HCT116 (cell line): ENCODE results near the gene DRAXIN. TPM values are rescaled to one million over a fixed set of nuclear protein-coding genes. Genes with fewer than 3 reads are reported as not detected.
A peak's percentile ranks its signal among the peaks of the same experiment; 100 is the strongest.

Experiments used
- ATAC-seq: fragments of 200-7000 bp; cut with Tn5 transposase; 2 replicates; pipeline ENCODE4 v1.9.1; 2020; ENCODE audit warnings: mild to moderate bottlenecking, moderate library complexity
- BruUV-seq: library from RNA; stranded (reverse); fragments of 400-500 nt; replicated peaks from 2 replicates; lab custom pipeline; 2021; lab: Mats Ljungman, UMichigan
- CTCF ChIA-PET: fragments of 300-600 bp; sonication (Branson Sonifier 250); formaldehyde crosslinking; loops from one replicate; lab custom pipeline; 2021; ENCODE audit warnings: antibody characterized with exemption; lab: Charles Lee
- POLR2A ChIA-PET: fragments of 300-600, 350-600 bp; sonication (Branson Sonifier 250); formaldehyde crosslinking; loops from one replicate; lab custom pipeline; 2021; ENCODE audit warnings: antibody characterized with exemption; lab: Charles Lee
- RAD21 ChIA-PET, 2 experiments: fragments of 300-600 bp; sonication (Branson Sonifier 250); formaldehyde crosslinking; loops; one replicate each; lab custom pipeline; 2023; ENCODE audit warnings: low total read pairs in 2 of 2; ENCODE audit not compliant: uncharacterized antibody in 2 of 2, unreplicated experiment in 2 of 2, low non-redundant PET in 1 of 2; lab: Charles Lee
- DNase-seq: peaks from one replicate; pipeline ENCODE4 v3.0.0-alpha.2; 2010; ENCODE audit warnings: low read depth, low spot score
- H2AFZ ChIP-seq: fragments of 200-600 bp; shearing (Covaris generic), sonication (generic); 2 replicates; pipeline ENCODE4 v1.6.1; 2017; ENCODE audit warnings: low read depth, mixed run types, mixed read lengths, antibody characterized with exemption, low read length; ENCODE audit not compliant: poor library complexity, severe bottlenecking
- H3K27ac ChIP-seq: 2 replicates; pipeline ENCODE4 v1.5.1; 2012; ENCODE audit warnings: low read depth, low read length
- H3K27me3 ChIP-seq: fragments of 200-600 bp; sonication (generic); 2 replicates; pipeline ENCODE4 v1.6.1; 2016; ENCODE audit warnings: mixed run types, low read length, mixed read lengths; ENCODE audit not compliant: insufficient read depth
- H3K36me3 ChIP-seq, 2 experiments: fragments of 200-500 bp in 1 of 2; fragments of 200-600 bp in 1 of 2; sonication (Bioruptor generic) in 1 of 2; sonication (generic) in 1 of 2; 2 replicates each; pipeline versions ENCODE4 v1.5.1 to v1.6.1; 2014 to 2016; ENCODE audit warnings: low read length in 2 of 2, inconsistent platforms in 1 of 2, mixed read lengths in 1 of 2, mixed run types in 1 of 2; ENCODE audit not compliant: insufficient read depth in 2 of 2, control insufficient read depth in 1 of 2
- H3K4me1 ChIP-seq, 2 experiments: fragments of 200-600 bp in 1 of 2; sonication (generic) in 1 of 2; 2 replicates each; pipeline versions ENCODE4 v1.5.1 to v1.6.1; 2012 to 2017; ENCODE audit warnings: low read length in 2 of 2, inconsistent platforms in 1 of 2, mild to moderate bottlenecking in 1 of 2, mixed read lengths in 1 of 2, mixed run types in 1 of 2, moderate library complexity in 1 of 2; ENCODE audit not compliant: insufficient read depth in 2 of 2, control insufficient read depth in 1 of 2
- H3K4me2 ChIP-seq: fragments of 200-600 bp; sonication (generic); 2 replicates; pipeline ENCODE4 v1.6.1; 2017; ENCODE audit warnings: mixed run types, low read length, mixed read lengths
- H3K4me3 ChIP-seq, 2 experiments: fragments of 200-600 bp in 1 of 2; sonication (generic) in 1 of 2; replicated peaks in 1 of 2; 2 replicates each; pipeline ENCODE4 v1.5.1; 2011 to 2016; ENCODE audit warnings: low read length in 2 of 2, control low read depth in 1 of 2, low read depth in 1 of 2, mild to moderate bottlenecking in 1 of 2, mixed read lengths in 1 of 2, mixed run types in 1 of 2
- H3K79me2 ChIP-seq: fragments of 200-600 bp; sonication (generic); 2 replicates; pipeline ENCODE4 v1.6.1; 2017; ENCODE audit warnings: mild to moderate bottlenecking, mixed run types, low read length, moderate library complexity, mixed read lengths; ENCODE audit not compliant: insufficient read depth
- H3K9ac ChIP-seq: fragments of 200-600 bp; sonication (generic); 2 replicates; pipeline ENCODE4 v1.6.1; 2016; ENCODE audit warnings: low read length, mixed read lengths
- H3K9me2 ChIP-seq: fragments of 200-600 bp; sonication (generic), shearing (Covaris generic); 2 replicates; pipeline ENCODE4 v1.6.1; 2017; ENCODE audit warnings: mixed run types, mild to moderate bottlenecking, moderate library complexity; ENCODE audit not compliant: insufficient read depth
- H3K9me3 ChIP-seq, 2 experiments: fragments of 200-500 bp in 1 of 2; fragments of 200-600 bp in 1 of 2; sonication (Bioruptor generic) in 1 of 2; sonication (generic) in 1 of 2; 2 replicates each; pipeline ENCODE4 v1.6.1; 2014 to 2017; ENCODE audit warnings: low read length in 2 of 2, mixed read lengths in 2 of 2, inconsistent platforms in 1 of 2, low read depth in 1 of 2, mild to moderate bottlenecking in 1 of 2, mixed run types in 1 of 2, moderate library complexity in 1 of 2; ENCODE audit not compliant: control insufficient read depth in 1 of 2, insufficient read depth in 1 of 2
- H4K20me1 ChIP-seq: fragments of 200-600 bp; sonication (generic), shearing (Covaris generic); 2 replicates; pipeline ENCODE4 v1.6.1; 2017; ENCODE audit warnings: mixed run types, mild to moderate bottlenecking, moderate library complexity; ENCODE audit not compliant: insufficient read depth
- CBX3 ChIP-seq: IDR thresholded peaks from 2 replicates; pipeline ENCODE4 v1.6.1; 2012; ENCODE audit warnings: low read depth
- CEBPB ChIP-seq: IDR thresholded peaks from 2 replicates; pipeline ENCODE4 v1.6.1; 2012; ENCODE audit warnings: low read depth
- EGR1 ChIP-seq: IDR thresholded peaks from 2 replicates; pipeline ENCODE4 v1.6.1; 2012; ENCODE audit warnings: low read depth
- ELF1 ChIP-seq: IDR thresholded peaks from 2 replicates; pipeline ENCODE4 v1.6.1; 2012; ENCODE audit warnings: low read depth, borderline replicate concordance
- EZH2 ChIP-seq: fragments of 200-600 bp; sonication (generic); IDR thresholded peaks from 2 replicates; pipeline ENCODE4 v1.6.1; 2017; ENCODE audit warnings: antibody characterized with exemption, mixed run types
- JUND ChIP-seq: IDR thresholded peaks from 2 replicates; pipeline ENCODE4 v1.6.1; 2012
- MAX ChIP-seq: IDR thresholded peaks from 2 replicates; pipeline ENCODE4 v1.6.1; 2012
- POLR2A ChIP-seq: IDR thresholded peaks from 2 replicates; pipeline ENCODE4 v1.7.0; 2011; ENCODE audit warnings: borderline replicate concordance; ENCODE audit not compliant: insufficient read depth, insufficient read length; ENCODE audit errors: extremely low read depth
- POLR2AphosphoS5 ChIP-seq: IDR thresholded peaks from 2 replicates; pipeline ENCODE4 v1.6.1; 2011; ENCODE audit warnings: mild to moderate bottlenecking, low read depth, low read length, moderate library complexity
- RAD21 ChIP-seq: IDR thresholded peaks from 2 replicates; pipeline ENCODE4 v1.6.1; 2012; ENCODE audit warnings: low read depth, mild to moderate bottlenecking
- REST ChIP-seq: IDR thresholded peaks from 2 replicates; pipeline ENCODE4 v1.6.1; 2012; ENCODE audit warnings: low read depth
- SIN3A ChIP-seq: IDR thresholded peaks from 2 replicates; pipeline ENCODE4 v1.6.1; 2012; ENCODE audit warnings: low read depth
- SP1 ChIP-seq: IDR thresholded peaks from 2 replicates; pipeline ENCODE4 v1.6.1; 2012; ENCODE audit warnings: low read depth
- SRF ChIP-seq: IDR thresholded peaks from 2 replicates; pipeline ENCODE4 v1.6.1; 2012; ENCODE audit warnings: low read depth
- TCF7L2 ChIP-seq: IDR thresholded peaks from 2 replicates; pipeline ENCODE4 v1.7.0; 2011; ENCODE audit warnings: borderline replicate concordance, inconsistent platforms; ENCODE audit not compliant: insufficient read depth, insufficient read length; ENCODE audit errors: extremely low read depth
- YY1 ChIP-seq: IDR thresholded peaks from 2 replicates; pipeline ENCODE4 v1.6.1; 2011; ENCODE audit warnings: low read length, low read depth, moderate library complexity, mild to moderate bottlenecking; ENCODE audit not compliant: insufficient replicate concordance; ENCODE audit errors: extremely low read depth
- ZBTB33 ChIP-seq: IDR thresholded peaks from 2 replicates; pipeline ENCODE4 v1.6.1; 2011; ENCODE audit warnings: mild to moderate bottlenecking, low read length, moderate library complexity; ENCODE audit not compliant: insufficient replicate concordance; ENCODE audit errors: extremely low read depth
- ZFX ChIP-seq: fragments of 450-650 bp; IDR thresholded peaks from 2 replicates; pipeline ENCODE4 v1.6.1; 2017
- ZNF274 ChIP-seq: fragments of 200-500 bp; sonication (Bioruptor generic); IDR thresholded peaks from 2 replicates; pipeline ENCODE4 v1.6.1; 2014; ENCODE audit warnings: mild to moderate bottlenecking, low read depth, low read length, inconsistent platforms
- intact Hi-C: fragments of 100-400 bp; cut with micrococcal nuclease; formaldehyde crosslinking; loops from 2 replicates; pipeline ENCODE4 v1.10.0; 2022
- total RNA-seq: library from RNA; stranded (reverse); gene quantifications from one replicate; pipeline ENCODE4 v1.2.1, GENCODE V29; 2021; ENCODE audit not compliant: unreplicated experiment
- TF ChIP-seq, protein P1 (sequence below), 3 experiments: fragments of 200-600 bp in 1 of 3; sonication (generic) in 1 of 3; IDR thresholded peaks in 2 of 3; conservative IDR thresholded peaks in 1 of 3; 2 replicates each; pipeline ENCODE4 v1.5.1; 2012 to 2017; ENCODE audit warnings: low read depth in 2 of 3, low read length in 2 of 3, antibody characterized with exemption in 1 of 3, borderline replicate concordance in 1 of 3, control low read depth in 1 of 3, mild to moderate bottlenecking in 1 of 3, mixed read lengths in 1 of 3, mixed run types in 1 of 3, moderate library complexity in 1 of 3; ENCODE audit not compliant: insufficient read depth in 1 of 3

DRAXIN gene
- total RNA-seq, 1 experiment from 2014 or later = 0.47 TPM

GRCh38 chr1:11753555-11754208 is 62.2 kb downstream of the DRAXIN start:
- 0 out of 4 replicates have a peak, but pooled peaks cover 0 to 2% of the 10 kb centered on the region in 2 experiments for H3K36me3 ChIP-seq
- BruUV-seq = TSS peak; percentile 19
- no peak overlapping the region for H3K27ac ChIP-seq
- H3K9ac ChIP-seq = no peak overlapping the region
- intact Hi-C loops = no loop called here
- H2AFZ ChIP-seq = no peak overlapping the region
- H3K27me3 ChIP-seq = no peaks in the 10 kb centered on the region
- no peak for DNase-seq
- peaks cover 0 to 5% of the 10 kb centered on the region in 2 experiments; a peak in 3 of 4 replicates for H3K4me1 ChIP-seq
- no peak overlapping the region for H3K4me2 ChIP-seq
- no peak for TF ChIP-seq CEBPB
- no peak for TF ChIP-seq YY1
- no peak for TF ChIP-seq EZH2
- no peak for TF ChIP-seq TCF7L2
- no peak for TF ChIP-seq ZFX
- no peak for TF ChIP-seq REST
- TF ChIP-seq JUND = no peak
- TF ChIP-seq SP1 = no peak
- TF ChIP-seq POLR2A = no peak
- no peak for TF ChIP-seq MAX
- no peak for TF ChIP-seq ZNF274
- no peak for TF ChIP-seq SRF
- TF ChIP-seq, protein P1, sequence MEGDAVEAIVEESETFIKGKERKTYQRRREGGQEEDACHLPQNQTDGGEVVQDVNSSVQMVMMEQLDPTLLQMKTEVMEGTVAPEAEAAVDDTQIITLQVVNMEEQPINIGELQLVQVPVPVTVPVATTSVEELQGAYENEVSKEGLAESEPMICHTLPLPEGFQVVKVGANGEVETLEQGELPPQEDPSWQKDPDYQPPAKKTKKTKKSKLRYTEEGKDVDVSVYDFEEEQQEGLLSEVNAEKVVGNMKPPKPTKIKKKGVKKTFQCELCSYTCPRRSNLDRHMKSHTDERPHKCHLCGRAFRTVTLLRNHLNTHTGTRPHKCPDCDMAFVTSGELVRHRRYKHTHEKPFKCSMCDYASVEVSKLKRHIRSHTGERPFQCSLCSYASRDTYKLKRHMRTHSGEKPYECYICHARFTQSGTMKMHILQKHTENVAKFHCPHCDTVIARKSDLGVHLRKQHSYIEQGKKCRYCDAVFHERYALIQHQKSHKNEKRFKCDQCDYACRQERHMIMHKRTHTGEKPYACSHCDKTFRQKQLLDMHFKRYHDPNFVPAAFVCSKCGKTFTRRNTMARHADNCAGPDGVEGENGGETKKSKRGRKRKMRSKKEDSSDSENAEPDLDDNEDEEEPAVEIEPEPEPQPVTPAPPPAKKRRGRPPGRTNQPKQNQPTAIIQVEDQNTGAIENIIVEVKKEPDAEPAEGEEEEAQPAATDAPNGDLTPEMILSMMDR (IDR thresholded peaks at IDR 0.05 in 2 of 3, conservative IDR thresholded peaks at IDR 0.05 in 1 of 3; ENCODE audit: borderline replicate concordance in 1 of 3, insufficient read depth in 1 of 3, low read depth in 2 of 3, low read length in 2 of 3) = no peak
- no peak for TF ChIP-seq ZBTB33
- TF ChIP-seq CBX3 = no peak
- TF ChIP-seq POLR2AphosphoS5 = no peak
- TF ChIP-seq ELF1 = no peak
- TF ChIP-seq SIN3A = no peak
- TF ChIP-seq EGR1 = no peak
- no peak for TF ChIP-seq RAD21
- ChIA-PET RAD21 (interaction anchor here in 1 of 2 experiments (0.7 kb wide), 1 partner anchor 50 kb away, joined by 4 read pairs; no protein-coding TSS in a partner anchor), POLR2A (no interaction called here), CTCF (no interaction called here)
- H3K9me3 ChIP-seq = no peaks in the 10 kb centered on the region; a peak in 1 of 4 replicates
- H4K20me1 ChIP-seq = no peaks in the 10 kb centered on the region
- no peak overlapping the region for H3K4me3 ChIP-seq
- no peaks in the 10 kb centered on the region for H3K9me2 ChIP-seq
- no peaks in the 10 kb centered on the region for H3K79me2 ChIP-seq
- ATAC-seq = no peak
